K562 (cell line): Measurements from ENCODE around the gene NAP1L4. TPM values are rescaled to one million over a fixed set of nuclear protein-coding genes. Genes with fewer than 3 reads are reported as not detected.

ENCODE experiments used
- ATAC-seq: fragments of 200-7000 bp; cut with Tn5 transposase; 3 replicates; pipeline ENCODE4 v1.9.1; 2020; ENCODE audit warnings: moderate library complexity
- BruUV-seq: library from RNA; stranded (reverse); fragments of 400-500 nt; replicated peaks from 2 replicates; lab custom pipeline; 2021; lab: Mats Ljungman, UMichigan
- CTCF ChIA-PET: fragments of 300-600 bp; formaldehyde crosslinking; extraction: SDS; loops from one replicate; lab custom pipeline; 2021; ENCODE audit warnings: low intra/inter-chr PET ratio; lab: Yijun Ruan, JAX
- POLR2A ChIA-PET: fragments of 300-600, 350-650 bp; sonication (Branson Sonifier 250); formaldehyde crosslinking; extraction: SDS; loops from one replicate; lab custom pipeline; 2021; ENCODE audit warnings: antibody characterized with exemption, inconsistent platforms; lab: Yijun Ruan, JAX
- DNase-seq, 4 experiments: peaks; one replicate each; pipeline versions ENCODE4 v3.0.0 to v3.0.0-alpha.2; 2011 to 2018; ENCODE audit warnings: low spot score in 3 of 4, mixed read lengths in 3 of 4; ENCODE audit errors: extremely low read depth in 1 of 4
- FAIRE-seq: peaks from 2 replicates; lab custom pipeline; 2011; peaks lifted over from hg19 to GRCh38; lab: Jason Lieb, UNC
- H2AFZ ChIP-seq: 2 replicates; pipeline ENCODE4 v1.6.0; 2011; ENCODE audit warnings: low read depth, low read length, control low read depth, inconsistent platforms
- H3K27ac ChIP-seq: fragments of 200-600 bp; 3 replicates; pipeline ENCODE4 v1.8.0; 2011; ENCODE audit warnings: low read depth, mild to moderate bottlenecking, control low read depth, inconsistent platforms, low read length, moderate library complexity, mixed read lengths; ENCODE audit errors: extremely low read depth
- H3K27me3 ChIP-seq, 2 experiments: fragments of 300-600 bp in 1 of 2; 2 replicates in 1 of 2; 3 replicates in 1 of 2; pipeline versions ENCODE4 v1.6.0 to v1.8.0; 2011; ENCODE audit warnings: inconsistent platforms in 2 of 2, low read length in 2 of 2, mild to moderate bottlenecking in 1 of 2, mixed read lengths in 1 of 2, moderate library complexity in 1 of 2; ENCODE audit not compliant: control insufficient read depth in 2 of 2, insufficient read depth in 2 of 2
- H3K36me3 ChIP-seq: fragments of 300-600 bp; 3 replicates; pipeline ENCODE4 v1.8.0; 2011; ENCODE audit warnings: mild to moderate bottlenecking, low read length, inconsistent platforms; ENCODE audit not compliant: control insufficient read depth, insufficient read depth
- H3K4me1 ChIP-seq, 2 experiments: fragments of 200-600 bp in 1 of 2; replicated peaks in 1 of 2; 2 replicates in 1 of 2; 3 replicates in 1 of 2; pipeline versions ENCODE4 v1.5.1 to v1.8.0; 2011; ENCODE audit warnings: inconsistent platforms in 2 of 2, low read length in 2 of 2, mild to moderate bottlenecking in 1 of 2, mixed read lengths in 1 of 2, moderate library complexity in 1 of 2; ENCODE audit not compliant: control insufficient read depth in 2 of 2, insufficient read depth in 2 of 2
- H3K4me2 ChIP-seq: 2 replicates; pipeline ENCODE4 v1.6.1; 2011; ENCODE audit warnings: low read length, control low read depth, inconsistent platforms, mixed read lengths; ENCODE audit not compliant: insufficient read depth
- H3K4me3 ChIP-seq: fragments of 200-600 bp; sonication (generic), shearing (Covaris generic); 2 replicates; pipeline ENCODE4 v1.5.1; 2016; ENCODE audit warnings: control low read depth, inconsistent platforms
- H3K79me2 ChIP-seq: fragments of 200-600 bp; 3 replicates; pipeline ENCODE4 v1.8.0; 2011; ENCODE audit warnings: low read length, inconsistent platforms; ENCODE audit not compliant: control insufficient read depth, insufficient read depth
- H3K9ac ChIP-seq, 2 experiments: 2 replicates each; pipeline versions ENCODE4 v1.6.0 to v1.6.1; 2011; ENCODE audit warnings: low read depth in 2 of 2, low read length in 2 of 2, control low read depth in 1 of 2, inconsistent platforms in 1 of 2, mild to moderate bottlenecking in 1 of 2, mixed read lengths in 1 of 2; ENCODE audit not compliant: insufficient read depth in 1 of 2
- H3K9me1 ChIP-seq: one replicate; pipeline ENCODE4 v1.6.0; 2011; ENCODE audit warnings: inconsistent platforms, mild to moderate bottlenecking, low read length, moderate library complexity; ENCODE audit not compliant: control insufficient read depth, insufficient read depth
- H3K9me3 ChIP-seq: replicated peaks from 2 replicates; pipeline ENCODE4 v1.5.1; 2011; ENCODE audit warnings: low read depth, low read length, inconsistent platforms; ENCODE audit not compliant: control insufficient read depth, insufficient read depth
- H4K20me1 ChIP-seq: replicated peaks from 2 replicates; pipeline ENCODE4 v1.6.1; 2011; ENCODE audit warnings: low read length, inconsistent platforms, mixed read lengths; ENCODE audit not compliant: control insufficient read depth, insufficient read depth
- ESRRB ChIP-seq: fragments of 250-450 bp; sonication (Bioruptor Pico); IDR thresholded peaks from 2 replicates; pipeline ENCODE4 v1.5.0; 2020; ENCODE audit warnings: mild to moderate bottlenecking, moderate library complexity, borderline replicate concordance
- POLR2G ChIP-seq: fragments of 200-400 bp; formaldehyde crosslinking; IDR thresholded peaks from 2 replicates; pipeline ENCODE4 v1.6.1; 2017; ENCODE audit warnings: low read depth, mild to moderate bottlenecking, antibody characterized with exemption, low read length, moderate library complexity
- PPARD ChIP-seq: fragments of 250-450 bp; sonication (Bioruptor Pico); IDR thresholded peaks from 2 replicates; pipeline ENCODE4 v1.8.0; 2022; ENCODE audit warnings: inconsistent platforms, mild to moderate bottlenecking, moderate library complexity
- RBM25 ChIP-seq: fragments of 200-400 bp; formaldehyde crosslinking; IDR thresholded peaks from 2 replicates; pipeline ENCODE4 v1.6.1; 2018; ENCODE audit warnings: low read length, low read depth, moderate library complexity; ENCODE audit not compliant: severe bottlenecking
- TSHZ1 ChIP-seq: fragments of 250-450 bp; sonication (Bioruptor Pico); IDR thresholded peaks from 2 replicates; pipeline ENCODE4 v1.4.0; 2020; ENCODE audit warnings: mild to moderate bottlenecking, moderate library complexity
- ZNF263 ChIP-seq: sonication (generic); formaldehyde crosslinking; IDR thresholded peaks from 2 replicates; pipeline ENCODE4 v1.8.0; 2022; ENCODE audit warnings: mild to moderate bottlenecking, missing genetic modification reagents, borderline replicate concordance
- WGBS: fragments of 100-300 bp; shearing (Covaris generic); methylation state at CpG from one replicate; pipeline ENCODE4 v1.1.6; 2016; ENCODE audit warnings: low coverage, mixed read lengths; ENCODE audit not compliant: insufficient coverage; ENCODE audit errors: missing lambda C conversion rate; 5-methylcytosine and 5-hydroxymethylcytosine counted together
- in situ Hi-C: fragments of 300-500 bp; cut with MboI; formaldehyde crosslinking; loops from 4 replicates; pipeline ENCODE4 v1.15.0; 2018; ENCODE audit warnings: inconsistent platforms, mixed read lengths
- intact Hi-C: fragments of 100-400 bp; cut with micrococcal nuclease; formaldehyde crosslinking; loops from 2 replicates; pipeline ENCODE4 v1.14.2; 2022
- polyA plus RNA-seq, 8 experiments: library from polyadenylated mRNA; depleted of rRNA in 4 of 8; stranded (reverse) in 5 of 8; unstranded in 3 of 8; fragments of >200 nt; fragmentation: Nextera tagmentation in 2 of 8; fragmentation: Illumina TruSeq in 1 of 8; extraction: Ambion mirVana in 2 of 8; extraction: Trizol in 1 of 8; gene quantifications; 2 replicates each; pipeline versions ENCODE4 v1.2.1 to v1.2.3, GENCODE V29; 2011 to 2014; ENCODE audit warnings: inconsistent platforms in 1 of 8, missing spikeins in 1 of 8
- total RNA-seq, 7 experiments: library from RNA; depleted of rRNA in 6 of 7; stranded (reverse); fragments of >200 nt in 6 of 7; fragmentation: Illumina TruSeq in 2 of 7; extraction: Trizol in 2 of 7; gene quantifications; 2 replicates each; pipeline versions ENCODE4 v1.2.1 to v1.2.3, GENCODE V29; 2011 to 2021; ENCODE audit warnings: low replicate concordance in 1 of 7

The NAP1L4 gene
- total and polyA plus RNA-seq, 9 of the 15 experiments (the other 6 are each of a cell fraction or from before 2014, with no cell fraction given) = 34.1 to 237 (median 179) TPM

- H3K9me1 ChIP-seq = no peaks in the 10 kb centered on the region
- no peak for ATAC-seq
- CTCF ChIA-PET = no interaction called here
- 83% methylated on average over 29 of the region's 30 CpGs for WGBS
- no peak overlapping the region for H2AFZ ChIP-seq
- no peak overlapping the region for H3K4me3 ChIP-seq
- BruUV-seq = no TSS peak
- H3K36me3 ChIP-seq = no peaks in the 10 kb centered on the region
- H3K4me1 ChIP-seq = peaks cover 8 to 66% of the 10 kb centered on the region in 2 experiments; a peak in 4 of 5 replicates
- DNase-seq = no peak
- no peak for FAIRE-seq
- TF ChIP-seq ESRRB (no peak), POLR2G (peak; percentile 14; the same call in 1 of the 2 replicates), PPARD (CRISPR knock-in tag) (no peak)
- TF ChIP-seq, all 486 proteins: peak for 1
- Histone ChIP-seq H3K79me2 (peaks cover 15% of the 10 kb centered on the region; the same call in 2 of the 3 replicates), H3K27ac (no peak overlapping the region), H3K4me2 (no peak overlapping the region), H3K9ac (no peak overlapping the region), H3K27me3 (no peaks in the 10 kb centered on the region), H3K9me3 (no peaks in the 10 kb centered on the region), H4K20me1 (peaks cover 13% of the 10 kb centered on the region)
- intact Hi-C loops (no loop called here), in situ Hi-C loops (no loop called here)
- POLR2A ChIA-PET = interaction anchor here (1.7 kb wide), 1 partner anchor 10 kb away, joined by 6 read pairs; no protein-coding TSS in a partner anchor
Observed at GRCh38 chr11:2924821-2925675, 67.1 kb downstream of the NAP1L4 start.

- intact Hi-C loops (no loop called here), in situ Hi-C loops (no loop called here)
- no TSS peak for BruUV-seq
- peaks cover 15% of the 10 kb centered on the region; the same call in 2 of the 3 replicates for H3K79me2 ChIP-seq
- ATAC-seq (no peak), FAIRE-seq (no peak), DNase-seq (no peak)
- H3K27me3 ChIP-seq = no peaks in the 10 kb centered on the region
- ChIA-PET POLR2A (interaction anchor here (1.7 kb wide), 1 partner anchor 9 kb away, joined by 6 read pairs; no protein-coding TSS in a partner anchor), CTCF (no interaction called here)
- H4K20me1 ChIP-seq = peaks cover 11% of the 10 kb centered on the region; the same call in 1 of the 2 replicates
- H2AFZ ChIP-seq = no peak overlapping the region
- no peak overlapping the region for H3K4me2 ChIP-seq
- H3K4me3 ChIP-seq = no peak overlapping the region
- H3K9me1 ChIP-seq = no peaks in the 10 kb centered on the region
- no peak overlapping the region for H3K27ac ChIP-seq
- H3K36me3 ChIP-seq = no peaks in the 10 kb centered on the region
- no peaks in the 10 kb centered on the region for H3K9me3 ChIP-seq
- WGBS = 44% methylated on average over 5 of the region's 10 CpGs
- peak overlapping the region in 1 of 2 experiments; percentile 64; a peak in 1 of 4 replicates for H3K9ac ChIP-seq
- H3K4me1 ChIP-seq = peaks cover 4 to 64% of the 10 kb centered on the region in 2 experiments; a peak in 4 of 5 replicates
- TF ChIP-seq RBM25 (no peak), POLR2G (peak; percentile 10; the same call in 1 of the 2 replicates), ZNF263 (CRISPR knock-in tag) (no peak), TSHZ1 (CRISPR knock-in tag) (no peak)
Observed at GRCh38 chr11:2924381-2924780, 67.7 kb downstream of the NAP1L4 start.
